ENCODE data around the gene MITF. TPM values are rescaled to one million over a fixed set of nuclear protein-coding genes. Genes with fewer than 3 reads are reported as not detected.

The MITF gene
- total and polyA plus RNA-seq, 2 of the 4 experiments (the other 2 are of a cell fraction): 6.5 to 16.7 TPM

- Histone ChIP-seq H2AK9ac (replicated peaks; ENCODE audit: low read depth, low read length, poor library complexity) (no peak overlapping the region), H3K9me3 (ENCODE audit: control insufficient read depth, insufficient read depth, low read length) (no peaks in the 10 kb centered on the region), H4K8ac (ENCODE audit: low read depth in 2 of 2, low read length in 2 of 2) (peak overlapping the region; percentile 57 to 67; a peak in 3 of 4 replicates), H3K18ac (ENCODE audit: low read depth, low read length) (peak overlapping the region; percentile 53; the same call in 1 of the 2 replicates), H3K4me2 (ENCODE audit: low read depth, low read length) (no peak overlapping the region), H3K4me1 (ENCODE audit: control insufficient read depth, insufficient read depth, low read length) (peaks cover 24% of the 10 kb centered on the region), H3K79me1 (ENCODE audit: low read depth in 1 of 2, low read length in 2 of 2) (peaks cover 32 to 59% of the 10 kb centered on the region in 2 experiments), H2BK20ac (ENCODE audit: low read depth, low read length) (peak overlapping the region; percentile 38), H3K27ac (ENCODE audit: insufficient read depth, low read length) (no peak overlapping the region), H2BK15ac (ENCODE audit: low read depth, low read length) (peak overlapping the region; percentile 95; the same call in 1 of the 3 replicates), H3K27me3 (ENCODE audit: control insufficient read depth, insufficient read depth, low read length) (no peaks in the 10 kb centered on the region), H4K91ac (ENCODE audit: insufficient read depth, low read depth, low read length) (peak overlapping the region; percentile 56), H2AK5ac (ENCODE audit: low read depth, low read length) (no peak overlapping the region), H3K36me3 (ENCODE audit: control insufficient read depth, insufficient read depth, low read length) (no peaks in the 10 kb centered on the region), H4K20me1 (ENCODE audit: insufficient read depth, low read length) (no peaks in the 10 kb centered on the region), H3K9me1 (ENCODE audit: insufficient read depth, low read length) (peaks cover 17% of the 10 kb centered on the region), H3K23ac (ENCODE audit: low read depth, low read length) (peak overlapping the region; percentile 59; the same call in 1 of the 2 replicates), H3K4ac (ENCODE audit: low read depth, low read length) (peak overlapping the region; percentile 69; the same call in 1 of the 2 replicates), H3K56ac (ENCODE audit: extremely low read depth, insufficient read depth, low read length) (no peak overlapping the region), H2AFZ (replicated peaks; ENCODE audit: low read length, poor library complexity) (no peak overlapping the region), H3K9ac (ENCODE audit: low read depth, low read length) (no peak overlapping the region; the same call in 1 of the 2 replicates), H2BK120ac (ENCODE audit: low read depth, low read length) (peak overlapping the region; percentile 84; the same call in 1 of the 2 replicates), H3K4me3 (ENCODE audit: insufficient read depth, low read depth, low read length) (no peak overlapping the region), H4K5ac (ENCODE audit: low read depth, low read length) (peak overlapping the region; percentile 8; the same call in 1 of the 2 replicates), H3K14ac (replicated peaks; ENCODE audit: low read depth, low read length) (peak overlapping the region; percentile 26), H2BK5ac (ENCODE audit: low read depth, low read length, poor library complexity, severe bottlenecking) (peak overlapping the region; percentile 6)
- no CpG with 5 or more reads among the region's 3 CpGs for WGBS, 2 experiments (ENCODE audit: extremely low coverage in 2 of 2, insufficient read length in 1 of 2)
- no TSS peak for BruUV-seq (replicated peaks)
- ATAC-seq (ENCODE audit: low read depth) (no peak), DNase-seq (no peak)
- dilution Hi-C loops (cut with HindIII; ENCODE audit: low sequenced_read_pairs, unreplicated experiment) (no loop called here), in situ Hi-C loops (cut with MboI; ENCODE audit: low sequenced_read_pairs) (no loop called here), intact Hi-C loops (cut with micrococcal nuclease) (no loop called here)
- ChIA-PET CTCF (no interaction called here), POLR2A (ENCODE audit: unreplicated experiment) (no interaction called here)
- TF ChIP-seq FOS (IDR thresholded peaks at IDR 0.05; ENCODE audit: low read depth, low read length): no peak
- peak; percentile 25; the same call in 1 of the 2 replicates for TF ChIP-seq MAFK (IDR thresholded peaks at IDR 0.05; ENCODE audit: low read depth, low read length)
These were observed 25.0 kb downstream of the MITF start for GRCh38 chr3:69764121-69764741.

All from IMR-90 (cell line).